DOHH2 (cell line): ENCODE measurements around the gene TMEM82.

ENCODE experiments used
- CTCF ChIP-seq: fragments of 200-600 bp; sonication (generic); IDR thresholded peaks from one replicate; pipeline ENCODE4 v1.5.1; 2014; ENCODE audit warnings: antibody characterized with exemption, mild to moderate bottlenecking, low read depth, low read length; ENCODE audit not compliant: poor library complexity, severe bottlenecking
- EZH2phosphoT487 ChIP-seq: fragments of 200-600 bp; sonication (generic); IDR thresholded peaks from 2 replicates; pipeline ENCODE4 v1.6.1; 2017; ENCODE audit warnings: borderline replicate concordance, mild to moderate bottlenecking, antibody characterized with exemption, low read length, moderate library complexity, mixed read lengths

GRCh38 chr1:15768388-15768787 is 26.1 kb downstream of the TMEM82 start:
- TF ChIP-seq CTCF (no peak), EZH2phosphoT487 (no peak)
